AG09319 (cell line): ENCODE data around the gene DPP10.

ENCODE experiments used
- DNase-seq: peaks from one replicate; pipeline ENCODE4 v3.0.0-alpha.2; 2010; ENCODE audit warnings: low read depth; ENCODE audit errors: extremely low read depth
- TF ChIP-seq, protein P1 (sequence below): IDR thresholded peaks from 2 replicates; pipeline ENCODE4 v1.5.1; 2011; ENCODE audit warnings: low read depth, mild to moderate bottlenecking, inconsistent platforms, low read length, moderate library complexity

The DPP10 gene

DNA sequence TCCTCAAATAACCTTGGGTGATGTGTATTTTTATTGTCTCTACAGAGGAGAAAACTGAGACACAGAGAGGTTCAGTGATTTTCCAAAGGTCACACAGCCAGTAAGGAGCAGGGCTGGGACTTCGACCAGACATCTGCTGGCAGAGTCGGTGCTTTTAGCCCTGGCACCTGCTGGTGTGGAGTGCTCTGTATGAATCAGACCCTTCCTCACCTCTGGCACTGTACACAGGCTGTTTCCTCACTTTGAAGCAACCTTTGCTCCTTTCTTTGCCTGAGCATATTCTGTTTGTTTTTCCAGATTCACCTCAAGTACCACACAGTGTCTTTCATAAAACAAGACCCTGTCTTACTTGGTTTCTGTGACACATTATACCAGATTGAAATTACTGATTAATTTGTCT is 107.9 kb downstream of the DPP10 start:
- TF ChIP-seq, protein P1, sequence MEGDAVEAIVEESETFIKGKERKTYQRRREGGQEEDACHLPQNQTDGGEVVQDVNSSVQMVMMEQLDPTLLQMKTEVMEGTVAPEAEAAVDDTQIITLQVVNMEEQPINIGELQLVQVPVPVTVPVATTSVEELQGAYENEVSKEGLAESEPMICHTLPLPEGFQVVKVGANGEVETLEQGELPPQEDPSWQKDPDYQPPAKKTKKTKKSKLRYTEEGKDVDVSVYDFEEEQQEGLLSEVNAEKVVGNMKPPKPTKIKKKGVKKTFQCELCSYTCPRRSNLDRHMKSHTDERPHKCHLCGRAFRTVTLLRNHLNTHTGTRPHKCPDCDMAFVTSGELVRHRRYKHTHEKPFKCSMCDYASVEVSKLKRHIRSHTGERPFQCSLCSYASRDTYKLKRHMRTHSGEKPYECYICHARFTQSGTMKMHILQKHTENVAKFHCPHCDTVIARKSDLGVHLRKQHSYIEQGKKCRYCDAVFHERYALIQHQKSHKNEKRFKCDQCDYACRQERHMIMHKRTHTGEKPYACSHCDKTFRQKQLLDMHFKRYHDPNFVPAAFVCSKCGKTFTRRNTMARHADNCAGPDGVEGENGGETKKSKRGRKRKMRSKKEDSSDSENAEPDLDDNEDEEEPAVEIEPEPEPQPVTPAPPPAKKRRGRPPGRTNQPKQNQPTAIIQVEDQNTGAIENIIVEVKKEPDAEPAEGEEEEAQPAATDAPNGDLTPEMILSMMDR = no peak
- no peak for DNase-seq

DNA sequence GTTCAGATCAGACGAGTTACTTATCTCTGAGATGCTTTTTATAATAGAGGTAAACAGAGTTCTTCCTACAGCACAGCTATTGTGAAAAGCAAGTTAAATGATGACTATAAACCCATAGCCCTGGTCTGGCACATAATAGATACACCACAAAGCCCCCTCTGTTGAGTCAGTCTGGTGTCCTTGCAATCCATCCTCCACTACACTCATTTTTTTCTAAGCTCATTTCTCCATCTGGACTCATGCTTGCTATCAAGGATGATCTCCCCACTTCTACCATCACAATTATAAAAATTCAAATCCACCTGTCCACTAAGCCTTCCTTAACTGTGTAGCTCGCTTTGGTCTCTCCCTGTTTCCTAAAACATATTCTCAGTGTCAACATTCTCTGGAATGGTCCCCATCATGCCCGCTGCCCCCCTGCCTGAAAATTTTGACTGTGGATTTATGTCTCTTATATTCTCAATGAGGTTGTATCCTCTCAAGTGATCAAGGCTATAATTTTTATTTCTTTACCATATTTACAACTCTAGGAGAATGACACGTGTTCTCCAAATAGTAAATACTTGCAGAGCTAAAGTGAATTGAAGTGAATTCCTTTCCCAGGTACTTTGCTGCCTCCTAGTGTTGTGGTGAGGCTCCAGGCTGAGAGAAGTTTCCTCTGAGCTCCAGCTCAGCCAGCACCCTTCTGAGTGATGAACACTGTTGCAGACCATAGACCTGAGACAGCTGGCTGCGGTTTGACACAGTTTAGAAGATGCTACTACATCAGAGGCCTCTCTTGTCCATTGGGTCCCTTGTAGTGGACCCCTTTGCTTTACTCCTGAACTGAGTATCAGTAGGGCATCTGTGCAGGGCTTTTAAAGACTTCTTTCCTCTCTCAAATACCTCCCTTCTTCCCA is 108.7 kb downstream of the DPP10 start:
- DNase-seq = peak; percentile 0
- TF ChIP-seq, protein P1 = peak; percentile 53

DNA sequence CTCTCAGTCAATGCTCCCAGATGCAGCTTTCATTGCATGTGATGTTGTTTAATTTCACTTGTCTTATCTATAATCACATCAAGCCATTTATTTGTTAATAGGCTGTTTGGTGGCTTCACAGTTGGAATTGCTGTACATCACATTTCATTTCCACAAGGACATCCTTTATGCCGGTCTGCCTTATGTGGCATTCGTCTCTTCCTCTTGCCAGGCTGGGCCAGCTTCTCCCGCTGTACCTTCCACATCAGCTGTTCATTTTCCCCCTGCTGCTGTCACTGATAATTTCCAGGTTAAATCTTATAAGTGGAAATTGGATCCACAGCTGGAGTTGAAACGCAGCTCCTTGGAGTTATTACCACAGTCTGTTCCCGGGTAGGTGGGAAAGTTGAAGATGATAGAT is 110.6 kb downstream of the DPP10 start:
- no peak for DNase-seq
- TF ChIP-seq, protein P1 = no peak

DNA sequence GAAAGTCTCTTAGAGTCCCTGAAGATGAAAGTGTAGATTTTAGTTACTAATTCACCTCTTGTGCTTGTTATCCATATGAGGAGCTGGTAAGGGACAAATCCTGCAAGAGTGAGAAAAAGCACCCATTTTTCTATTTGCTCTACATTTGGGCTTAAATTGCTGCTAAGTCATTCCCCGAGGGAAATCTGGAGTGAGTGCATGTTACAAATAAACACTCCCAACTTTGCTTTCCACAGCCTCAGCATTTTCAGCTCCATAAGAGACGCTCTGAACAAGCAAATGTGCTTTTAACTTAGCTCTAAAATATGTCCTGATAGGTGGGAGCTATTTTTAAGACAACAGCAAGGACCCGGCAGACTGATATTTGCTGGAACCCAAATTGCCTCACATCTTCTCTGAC is 126.7 kb downstream of the DPP10 start:
- TF ChIP-seq, protein P1 = no peak
- DNase-seq = no peak

GRCh38 chr2:114577657-114578056 is 135.2 kb downstream of the DPP10 start:
- DNase-seq = no peak
- TF ChIP-seq, protein P1 = no peak

DNA sequence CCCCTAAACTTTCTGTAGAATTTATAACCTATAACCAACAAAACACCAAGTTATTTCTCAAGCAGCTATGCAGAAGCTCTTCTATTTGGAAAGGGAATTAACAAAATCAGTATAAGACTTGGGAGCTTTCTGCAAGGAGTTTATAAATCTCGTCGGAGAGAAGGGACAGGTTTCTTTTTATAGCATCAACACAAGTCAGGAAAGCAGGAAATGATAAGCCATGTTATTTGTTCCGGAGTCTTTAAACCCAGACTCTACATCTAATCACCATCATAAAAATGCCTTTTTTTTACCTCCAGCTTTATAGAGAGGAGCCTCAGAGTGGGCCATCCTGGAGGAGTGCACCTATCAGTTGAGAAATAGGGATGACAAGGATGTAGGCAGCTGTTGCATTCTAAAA is 137.1 kb downstream of the DPP10 start:
- DNase-seq = no peak
- TF ChIP-seq, protein P1 = no peak

DNA sequence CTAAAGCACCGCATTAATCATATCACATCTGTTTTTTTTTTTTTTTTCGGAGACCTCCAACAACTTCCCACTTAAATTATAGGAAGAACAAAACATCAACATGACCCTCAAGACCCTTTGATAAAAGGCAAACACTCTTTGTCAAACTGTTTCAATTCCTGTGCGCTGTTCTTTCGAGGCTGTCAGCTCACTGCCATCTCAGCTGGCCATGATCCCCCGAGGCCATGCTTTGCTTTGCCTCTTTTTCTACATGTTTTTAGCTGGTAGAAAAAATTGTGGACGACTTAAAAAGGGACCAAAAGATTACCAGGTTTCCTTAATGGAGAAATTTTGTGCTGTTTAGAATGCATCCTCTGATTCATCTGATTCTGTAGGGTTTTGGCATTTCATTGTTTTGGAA is 138.2 kb downstream of the DPP10 start:
- no peak for DNase-seq
- TF ChIP-seq, protein P1 = no peak
